B cell (primary cell): ENCODE results near the gene MBP. TPM values are rescaled to one million over a fixed set of nuclear protein-coding genes. Genes with fewer than 3 reads are reported as not detected.

Experiments used
- ATAC-seq: fragments of 200-7000 bp; cut with Tn5 transposase; one replicate; pipeline ENCODE4 v1.10.0; 2021; ENCODE audit warnings: low read depth, mild to moderate bottlenecking, moderate number of reproducible peaks, moderate library complexity
- CTCF ChIA-PET: fragments of 350-600 bp; sonication (Branson Sonifier 250); formaldehyde crosslinking; loops from one replicate; lab custom pipeline; 2021; ENCODE audit warnings: antibody characterized with exemption, inconsistent platforms; lab: Charles Lee
- POLR2A ChIA-PET: fragments of 350-600 bp; sonication (Branson Sonifier 250); formaldehyde crosslinking; loops from one replicate; lab custom pipeline; 2021; ENCODE audit warnings: antibody characterized with exemption; lab: Charles Lee
- DNase-seq: peaks from one replicate; pipeline ENCODE4 v3.0.0; 2013
- H2AFZ ChIP-seq: 2 replicates; pipeline ENCODE4 v1.6.1; 2012; ENCODE audit warnings: mild to moderate bottlenecking, low read depth, low read length; ENCODE audit not compliant: insufficient read depth, poor library complexity, severe bottlenecking
- H3K27ac ChIP-seq, 2 donors: 1 replicate in 1 of 2; 2 replicates in 1 of 2; pipeline ENCODE4 v1.5.1; 2012 to 2013; ENCODE audit warnings: low read length in 2 of 2, mild to moderate bottlenecking in 2 of 2, moderate library complexity in 1 of 2
- H3K27me3 ChIP-seq, 4 experiments: fragments of 200-600 bp in 1 of 4; sonication (generic) in 1 of 4; replicated peaks in 1 of 4; 1 replicate in 2 of 4; 2 replicates in 2 of 4; pipeline versions ENCODE4 v1.6.1 to v1.7.0; 2013 to 2016; ENCODE audit warnings: low read length in 3 of 4, mild to moderate bottlenecking in 2 of 4, mixed read lengths in 1 of 4, moderate library complexity in 1 of 4; ENCODE audit not compliant: insufficient read depth in 4 of 4, control insufficient read depth in 3 of 4; ENCODE audit errors: control extremely low read depth in 1 of 4
- H3K36me3 ChIP-seq, 2 experiments: replicated peaks in 1 of 2; 1 replicate in 1 of 2; 2 replicates in 1 of 2; pipeline versions ENCODE4 v1.6.1 to v1.7.1; 2013; ENCODE audit warnings: low read length in 1 of 2; ENCODE audit not compliant: insufficient read depth in 2 of 2, control insufficient read depth in 1 of 2; ENCODE audit errors: control extremely low read depth in 1 of 2, extremely low read depth in 1 of 2
- H3K4me1 ChIP-seq, 2 donors: fragments of 200-600 bp in 1 of 2; sonication (generic) in 1 of 2; 1 replicate in 1 of 2; 2 replicates in 1 of 2; pipeline versions ENCODE4 v1.5.1 to v1.6.1; 2013 to 2017; ENCODE audit warnings: low read length in 2 of 2; ENCODE audit not compliant: control insufficient read depth in 2 of 2, insufficient read depth in 2 of 2
- H3K4me2 ChIP-seq: replicated peaks from 2 replicates; pipeline ENCODE3; 2012; ENCODE audit warnings: mild to moderate bottlenecking, low read depth, low read length; ENCODE audit not compliant: poor library complexity, severe bottlenecking
- H3K4me3 ChIP-seq, 5 experiments: fragments of 200-600 bp in 1 of 5; sonication (generic) in 1 of 5; 1 replicate in 3 of 5; 2 replicates in 2 of 5; pipeline versions ENCODE4 v1.5.1 to v1.7.0; 2011 to 2016; ENCODE audit warnings: low read length in 4 of 5, mild to moderate bottlenecking in 4 of 5, low read depth in 2 of 5, control low read depth in 1 of 5, moderate library complexity in 1 of 5; ENCODE audit not compliant: insufficient read depth in 1 of 5; ENCODE audit errors: control extremely low read depth in 1 of 5, extremely low read depth in 1 of 5
- H3K79me2 ChIP-seq: fragments of 200-600 bp; sonication (generic); one replicate; pipeline ENCODE4 v1.6.0; 2016; ENCODE audit warnings: low read length; ENCODE audit not compliant: control insufficient read depth, insufficient read depth
- H3K9ac ChIP-seq: fragments of 200-600 bp; sonication (generic); 2 replicates; pipeline ENCODE4 v1.6.1; 2017; ENCODE audit warnings: mild to moderate bottlenecking, low read length, moderate library complexity
- H3K9me3 ChIP-seq, 3 donors: one replicate each; pipeline versions ENCODE4 v1.6.1 to v1.7.1; 2013; ENCODE audit warnings: low read length in 2 of 3; ENCODE audit not compliant: control insufficient read depth in 2 of 3, insufficient read depth in 1 of 3; ENCODE audit errors: control extremely low read depth in 1 of 3
- H4K20me1 ChIP-seq: 2 replicates; pipeline ENCODE4 v1.6.0; 2012; ENCODE audit warnings: mild to moderate bottlenecking, low read length; ENCODE audit not compliant: insufficient read depth, control insufficient read depth, poor library complexity, severe bottlenecking
- H3K27ac Mint-ChIP-seq: one replicate; pipeline ENCODE4 v1.8.0; 2021; ENCODE audit warnings: mixed read lengths
- H3K27me3 Mint-ChIP-seq: one replicate; pipeline ENCODE4 v1.8.0; 2021; ENCODE audit warnings: mixed read lengths
- H3K4me1 Mint-ChIP-seq: one replicate; pipeline ENCODE4 v1.8.0; 2021; ENCODE audit warnings: mixed read lengths
- H3K4me3 Mint-ChIP-seq: one replicate; pipeline ENCODE4 v1.8.0; 2021; ENCODE audit warnings: mixed read lengths
- H3K9me3 Mint-ChIP-seq: one replicate; pipeline ENCODE4 v1.8.0; 2022; ENCODE audit warnings: mixed read lengths; ENCODE audit not compliant: insufficient read depth
- EZH2 ChIP-seq: IDR thresholded peaks from 2 replicates; pipeline ENCODE4 v1.6.1; 2012; ENCODE audit warnings: borderline replicate concordance, low read depth, mild to moderate bottlenecking, moderate library complexity, low read length; ENCODE audit not compliant: insufficient read depth, poor library complexity, severe bottlenecking
- WGBS: methylation state at CpG from one replicate; pipeline ENCODE4 v1.1.5; 2013; ENCODE audit warnings: missing lambda C conversion rate; ENCODE audit not compliant: insufficient coverage; 5-methylcytosine and 5-hydroxymethylcytosine counted together
- intact Hi-C: fragments of 100-400 bp; cut with micrococcal nuclease; formaldehyde crosslinking; loops from one replicate; pipeline ENCODE4 v1.10.0; 2022
- polyA plus RNA-seq: library from polyadenylated mRNA; depleted of rRNA; stranded (reverse); fragments of >200 nt; gene quantifications from 2 replicates; pipeline ENCODE4 v1.2.3, GENCODE V29; 2012
- total RNA-seq, 2 donors: library from RNA; stranded (reverse); fragments of 120-200 nt in 1 of 2; gene quantifications; 1 replicate in 1 of 2; 2 replicates in 1 of 2; pipeline versions ENCODE4 v1.2.3 to v1.2.4, GENCODE V29; 2013 to 2022
- TF ChIP-seq, protein P1 (sequence below): fragments of 200-600 bp; IDR thresholded peaks from one replicate; pipeline ENCODE4 v1.8.0; 2022; ENCODE audit warnings: antibody characterized with exemption, mild to moderate bottlenecking

The MBP gene
- total and polyA plus RNA-seq, 2 donors (not counting 1 experiment from before 2014, with no cell fraction given) = 30.1 to 192 TPM

DNA sequence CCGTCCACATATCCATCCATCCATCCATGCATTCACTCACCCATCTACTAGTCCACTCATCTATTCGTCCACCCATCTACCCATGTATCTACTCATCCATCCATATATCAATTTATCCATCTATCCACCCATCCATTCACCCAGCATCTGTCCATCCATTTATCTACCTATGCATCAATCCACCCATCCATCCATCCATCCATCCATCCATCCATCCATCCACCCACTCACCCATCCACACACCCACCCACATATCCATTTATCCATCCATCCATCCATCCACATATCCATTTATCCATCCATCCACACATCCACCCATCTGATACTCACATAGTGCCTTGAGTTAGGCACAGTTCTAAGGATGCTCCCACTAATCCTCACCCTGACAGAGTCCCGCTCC lies 99.0 kb downstream of the MBP start:
- Histone ChIP-seq H3K4me1 (peaks cover 16 to 23% of the 10 kb centered on the region in 2 donors), H3K27me3 (no peaks in the 10 kb centered on the region), H3K36me3 (peaks cover 0 to 18% of the 10 kb centered on the region in 2 experiments), H3K9me3 (no peaks in the 10 kb centered on the region), H3K27ac (no peak overlapping the region), H3K4me3 (no peak overlapping the region), H4K20me1 (peaks cover 68% of the 10 kb centered on the region), H3K9ac (no peak overlapping the region), H3K4me2 (no peak overlapping the region), H2AFZ (no peak overlapping the region), H3K79me2 (peaks cover 62% of the 10 kb centered on the region)
- Mint-ChIP-seq H3K4me1 (peaks cover 43% of the 10 kb centered on the region), H3K27me3 (no peaks in the 10 kb centered on the region), H3K9me3 (no peaks in the 10 kb centered on the region), H3K27ac (peak overlapping the region; percentile 1), H3K4me3 (no peak overlapping the region)
- no peak for ATAC-seq
- POLR2A ChIA-PET = no interaction called here
- intact Hi-C loops = no loop called here
- TF ChIP-seq EZH2 = no peak
- TF ChIP-seq, protein P1, sequence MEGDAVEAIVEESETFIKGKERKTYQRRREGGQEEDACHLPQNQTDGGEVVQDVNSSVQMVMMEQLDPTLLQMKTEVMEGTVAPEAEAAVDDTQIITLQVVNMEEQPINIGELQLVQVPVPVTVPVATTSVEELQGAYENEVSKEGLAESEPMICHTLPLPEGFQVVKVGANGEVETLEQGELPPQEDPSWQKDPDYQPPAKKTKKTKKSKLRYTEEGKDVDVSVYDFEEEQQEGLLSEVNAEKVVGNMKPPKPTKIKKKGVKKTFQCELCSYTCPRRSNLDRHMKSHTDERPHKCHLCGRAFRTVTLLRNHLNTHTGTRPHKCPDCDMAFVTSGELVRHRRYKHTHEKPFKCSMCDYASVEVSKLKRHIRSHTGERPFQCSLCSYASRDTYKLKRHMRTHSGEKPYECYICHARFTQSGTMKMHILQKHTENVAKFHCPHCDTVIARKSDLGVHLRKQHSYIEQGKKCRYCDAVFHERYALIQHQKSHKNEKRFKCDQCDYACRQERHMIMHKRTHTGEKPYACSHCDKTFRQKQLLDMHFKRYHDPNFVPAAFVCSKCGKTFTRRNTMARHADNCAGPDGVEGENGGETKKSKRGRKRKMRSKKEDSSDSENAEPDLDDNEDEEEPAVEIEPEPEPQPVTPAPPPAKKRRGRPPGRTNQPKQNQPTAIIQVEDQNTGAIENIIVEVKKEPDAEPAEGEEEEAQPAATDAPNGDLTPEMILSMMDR = no peak
- DNase-seq = no peak
- WGBS = 100% methylated on average over 2 of the region's 3 CpGs
- CTCF ChIA-PET = interaction anchor here (1.4 kb wide), 1 partner anchor 9 kb away, joined by 3 read pairs; no protein-coding TSS in a partner anchor

DNA sequence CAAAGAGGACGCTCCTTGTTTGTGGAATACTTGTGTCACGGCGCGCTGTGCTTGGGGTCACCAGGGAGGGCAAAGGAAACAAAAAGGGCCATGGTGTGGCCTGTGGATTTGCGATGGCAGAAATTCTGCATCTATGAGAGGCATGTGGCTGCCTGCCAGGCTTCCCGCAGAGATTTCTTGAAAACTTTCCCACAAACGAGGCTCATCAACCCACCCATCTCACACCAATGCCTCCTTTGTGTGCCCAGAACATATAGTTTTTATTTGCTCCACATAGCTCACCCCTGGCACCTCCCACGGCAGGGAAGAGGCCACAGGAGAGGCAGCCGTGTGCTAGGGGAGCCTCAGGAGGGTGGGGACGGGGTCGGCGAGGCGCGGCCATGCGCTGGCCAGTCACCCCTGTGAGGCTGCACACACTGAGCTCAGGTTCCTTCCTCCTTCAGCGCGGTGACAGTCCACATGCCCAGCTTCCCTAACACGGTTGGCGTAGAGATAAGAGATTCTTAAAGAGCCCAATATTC lies 100.3 kb downstream of the MBP start:
- ATAC-seq (peak; percentile 36), DNase-seq (no peak)
- Histone ChIP-seq H3K79me2 (peaks cover 66% of the 10 kb centered on the region), H3K27me3 (no peaks in the 10 kb centered on the region), H3K4me2 (peak overlapping the region; percentile 17), H4K20me1 (peaks cover 65% of the 10 kb centered on the region), H3K9ac (no peak overlapping the region), H2AFZ (no peak overlapping the region), H3K36me3 (peaks cover 0 to 18% of the 10 kb centered on the region in 2 experiments), H3K27ac (peak overlapping the region in 1 of 2 donors; percentile 41), H3K4me3 (no peak overlapping the region), H3K9me3 (no peaks in the 10 kb centered on the region), H3K4me1 (peaks cover 16 to 23% of the 10 kb centered on the region in 2 donors)
- H3K9me3 Mint-ChIP-seq = no peaks in the 10 kb centered on the region
- ChIA-PET CTCF (interaction anchor here (0.9 to 1.7 kb wide), 5 partner anchors 15 to 180 kb away, joined by 3 to 6 read pairs (median 3); no protein-coding TSS in a partner anchor), POLR2A (interaction anchor here (1.6 kb wide), 1 partner anchor 100 kb away, joined by 3 read pairs; the partner anchor contains the start of gene MBP)
- intact Hi-C loops = no loop called here
- 49% methylated on average over 12 of the region's 19 CpGs for WGBS
- peak overlapping the region; percentile 43 for H3K4me3 Mint-ChIP-seq
- peaks cover 37% of the 10 kb centered on the region for H3K4me1 Mint-ChIP-seq
- H3K27ac Mint-ChIP-seq = peak overlapping the region; percentile 81
- TF ChIP-seq EZH2 = no peak
- TF ChIP-seq, protein P1 = no peak
- H3K27me3 Mint-ChIP-seq = no peaks in the 10 kb centered on the region
